Endothelial cell of umbilical vein (primary cell): ENCODE measurements around the gene KDR. TPM values are rescaled to one million over a fixed set of nuclear protein-coding genes. Genes with fewer than 3 reads are reported as not detected.
A peak's percentile ranks its signal among the peaks of the same experiment; 100 is the strongest.

Source experiments
- BruUV-seq: library from RNA; stranded (reverse); fragments of 400-500 nt; replicated peaks from 2 replicates; lab custom pipeline; 2021; lab: Mats Ljungman, UMichigan
- CTCF ChIA-PET: fragments of 300-600, 350-600 bp; sonication (Branson Sonifier 250); formaldehyde crosslinking; loops from one replicate; lab custom pipeline; 2021; ENCODE audit warnings: antibody characterized with exemption, inconsistent platforms; lab: Charles Lee
- POLR2A ChIA-PET: fragments of 300-600, 350-600 bp; sonication (Branson Sonifier 250); formaldehyde crosslinking; loops from one replicate; lab custom pipeline; 2021; ENCODE audit warnings: antibody characterized with exemption, inconsistent platforms; lab: Charles Lee
- DNase-seq: peaks from one replicate; pipeline ENCODE4 v3.0.0-alpha.2; 2011; ENCODE audit warnings: low read depth, low spot score
- FAIRE-seq: peaks from 2 replicates; lab custom pipeline; 2011; peaks lifted over from hg19 to GRCh38; lab: Jason Lieb, UNC
- H2AFZ ChIP-seq: 2 replicates; pipeline ENCODE4 v1.6.0; 2012; ENCODE audit warnings: low read depth, low read length, control low read depth, inconsistent platforms
- H3K27ac ChIP-seq: 2 replicates; pipeline ENCODE4 v1.5.1; 2011; ENCODE audit warnings: low read depth, mild to moderate bottlenecking, control low read depth, low read length, moderate library complexity; ENCODE audit not compliant: insufficient read depth
- H3K27me3 ChIP-seq, 2 experiments: 2 replicates each; pipeline versions ENCODE4 v1.6.0 to v1.6.1; 2011; ENCODE audit warnings: low read length in 2 of 2, mixed read lengths in 1 of 2; ENCODE audit not compliant: control insufficient read depth in 2 of 2, insufficient read depth in 2 of 2
- H3K36me3 ChIP-seq, 2 experiments: 2 replicates in 1 of 2; 3 replicates in 1 of 2; pipeline ENCODE4 v1.5.1; 2011; ENCODE audit warnings: low read length in 2 of 2, mild to moderate bottlenecking in 1 of 2, moderate library complexity in 1 of 2; ENCODE audit not compliant: control insufficient read depth in 2 of 2, insufficient read depth in 2 of 2; ENCODE audit errors: extremely low read depth in 1 of 2
- H3K4me1 ChIP-seq: 3 replicates; pipeline ENCODE4 v1.5.1; 2011; ENCODE audit warnings: mild to moderate bottlenecking, low read length; ENCODE audit not compliant: control insufficient read depth, insufficient read depth; ENCODE audit errors: extremely low read depth
- H3K4me2 ChIP-seq: 2 replicates; pipeline ENCODE4 v1.6.1; 2011; ENCODE audit warnings: low read length, control low read depth, mixed read lengths; ENCODE audit not compliant: insufficient read depth
- H3K4me3 ChIP-seq, 3 experiments: fragments of 200-600 bp in 1 of 3; sonication (generic), shearing (Covaris generic) in 1 of 3; replicated peaks in 1 of 3; 2 replicates each; pipeline ENCODE4 v1.5.1; 2011 to 2016; ENCODE audit warnings: control low read depth in 3 of 3, low read length in 3 of 3, mild to moderate bottlenecking in 2 of 3, inconsistent platforms in 1 of 3, low read depth in 1 of 3, moderate library complexity in 1 of 3; ENCODE audit not compliant: insufficient read depth in 1 of 3
- H3K79me2 ChIP-seq: 2 replicates; pipeline ENCODE4 v1.6.0; 2012; ENCODE audit warnings: low read length, inconsistent platforms; ENCODE audit not compliant: control insufficient read depth, insufficient read depth
- H3K9ac ChIP-seq: replicated peaks from 2 replicates; pipeline ENCODE3; 2011; ENCODE audit warnings: low read length, control low read depth; ENCODE audit not compliant: insufficient read depth; ENCODE audit errors: extremely low read depth
- H3K9me1 ChIP-seq: replicated peaks from 3 replicates; pipeline ENCODE4 v1.6.0; 2011; ENCODE audit warnings: mild to moderate bottlenecking, low read length; ENCODE audit not compliant: control insufficient read depth, insufficient read depth; ENCODE audit errors: extremely low read depth
- H3K9me3 ChIP-seq: replicated peaks from 2 replicates; pipeline ENCODE4 v1.5.1; 2012; ENCODE audit warnings: low read length, inconsistent platforms; ENCODE audit not compliant: control insufficient read depth, insufficient read depth
- H4K20me1 ChIP-seq: replicated peaks from 2 replicates; pipeline ENCODE3; 2011; ENCODE audit warnings: mild to moderate bottlenecking, low read length; ENCODE audit not compliant: control insufficient read depth, insufficient read depth; ENCODE audit errors: extremely low read depth
- EZH2 ChIP-seq: IDR thresholded peaks from 2 replicates; pipeline ENCODE4 v1.6.1; 2012; ENCODE audit warnings: borderline replicate concordance, low read depth, mild to moderate bottlenecking, moderate library complexity, low read length, inconsistent platforms; ENCODE audit not compliant: severe bottlenecking
- FOS ChIP-seq: IDR thresholded peaks from 2 replicates; pipeline ENCODE4 v1.6.1; 2011; ENCODE audit warnings: mild to moderate bottlenecking, low read length, moderate library complexity, borderline replicate concordance; ENCODE audit not compliant: insufficient read depth
- GATA2 ChIP-seq: IDR thresholded peaks from 2 replicates; pipeline ENCODE4 v1.7.0; 2011; ENCODE audit warnings: low read depth, mild to moderate bottlenecking, moderate library complexity, mixed read lengths, low read length; ENCODE audit not compliant: insufficient read length, insufficient read depth
- JUN ChIP-seq: IDR thresholded peaks from 2 replicates; pipeline ENCODE4 v1.6.1; 2011; ENCODE audit warnings: borderline replicate concordance, low read depth; ENCODE audit not compliant: insufficient read length, insufficient read depth
- MYC ChIP-seq: IDR thresholded peaks from one replicate; pipeline ENCODE4 v1.6.1; 2011; ENCODE audit warnings: mild to moderate bottlenecking, low read depth, low read length
- POLR2AphosphoS5 ChIP-seq: IDR thresholded peaks from 2 replicates; pipeline ENCODE4 v1.6.1; 2012; ENCODE audit warnings: low read depth, mild to moderate bottlenecking, control low read depth, low read length, moderate library complexity; ENCODE audit not compliant: insufficient read depth
- dilution Hi-C: fragments of 300-500 bp; cut with MboI; formaldehyde crosslinking; loops from one replicate; pipeline ENCODE4 v1.15.0; 2019; ENCODE audit warnings: low sequenced_read_pairs; ENCODE audit not compliant: extremely low pct_ligation_motif_present
- intact Hi-C: fragments of 100-400 bp; cut with micrococcal nuclease; formaldehyde crosslinking; loops from one replicate; pipeline ENCODE4 v1.10.0; 2022
- polyA plus RNA-seq, 4 experiments: library from polyadenylated mRNA; depleted of rRNA in 3 of 4; stranded (reverse) in 3 of 4; unstranded in 1 of 4; fragments of >200 nt; gene quantifications; 2 replicates each; pipeline versions ENCODE4 v1.2.1 to v1.2.3, GENCODE V29; 2011 to 2012; ENCODE audit warnings: missing spikeins in 1 of 4
- total RNA-seq: library from RNA; stranded (reverse); gene quantifications from 2 replicates; pipeline ENCODE4 v1.2.3, GENCODE V29; 2021
- TF ChIP-seq, protein P1 (sequence below), 2 donors: IDR thresholded peaks; 1 replicate in 1 of 2; 2 replicates in 1 of 2; pipeline ENCODE4 v1.5.1; 2011; ENCODE audit warnings: low read length in 2 of 2, mild to moderate bottlenecking in 2 of 2, moderate library complexity in 2 of 2, control low read depth in 1 of 2, inconsistent platforms in 1 of 2, low read depth in 1 of 2; ENCODE audit not compliant: insufficient read depth in 1 of 2; ENCODE audit errors: extremely low read depth in 1 of 2

Gene KDR
- total and polyA plus RNA-seq, 2 donors (not counting 3 experiments of a cell fraction or from before 2014, with no cell fraction given) = 80.5 to 145 TPM

- intact Hi-C loops = loop anchor here (5.0 kb wide), 3 partner anchors 46 to 471 kb away; partner anchors contain the start of gene CLOCK
- CTCF ChIA-PET = interaction anchor here (1.0 kb wide), 1 partner anchor 105 kb away, joined by 6 read pairs; no protein-coding TSS in a partner anchor
- dilution Hi-C loops = no loop called here
These were observed 49.3 kb downstream of the KDR start for GRCh38 chr4:55075823-55076716.

More at GRCh38 chr4:55075823-55076716, 49.3 kb downstream of the KDR start:
- no TSS peak for BruUV-seq
- Histone ChIP-seq H3K9me1 (no peaks in the 10 kb centered on the region), H2AFZ (no peak overlapping the region), H3K36me3 (peaks cover 2 to 7% of the 10 kb centered on the region in 2 experiments), H3K4me3 (no peak overlapping the region), H3K9me3 (no peaks in the 10 kb centered on the region), H3K79me2 (no peaks in the 10 kb centered on the region), H3K4me1 (peaks cover 33% of the 10 kb centered on the region), H3K9ac (no peak overlapping the region), H3K27me3 (no peaks in the 10 kb centered on the region), H3K4me2 (no peak overlapping the region), H3K27ac (no peak overlapping the region), H4K20me1 (no peaks in the 10 kb centered on the region)
- DNase-seq (no peak), FAIRE-seq (peak; percentile 12)
- POLR2A ChIA-PET = interaction anchor here (1.1 kb wide), 1 partner anchor 25 kb away, joined by 3 read pairs; no protein-coding TSS in a partner anchor
- TF ChIP-seq POLR2AphosphoS5 (no peak), JUN (no peak), GATA2 (no peak), FOS (no peak), EZH2 (no peak), MYC (no peak)
- TF ChIP-seq, protein P1, sequence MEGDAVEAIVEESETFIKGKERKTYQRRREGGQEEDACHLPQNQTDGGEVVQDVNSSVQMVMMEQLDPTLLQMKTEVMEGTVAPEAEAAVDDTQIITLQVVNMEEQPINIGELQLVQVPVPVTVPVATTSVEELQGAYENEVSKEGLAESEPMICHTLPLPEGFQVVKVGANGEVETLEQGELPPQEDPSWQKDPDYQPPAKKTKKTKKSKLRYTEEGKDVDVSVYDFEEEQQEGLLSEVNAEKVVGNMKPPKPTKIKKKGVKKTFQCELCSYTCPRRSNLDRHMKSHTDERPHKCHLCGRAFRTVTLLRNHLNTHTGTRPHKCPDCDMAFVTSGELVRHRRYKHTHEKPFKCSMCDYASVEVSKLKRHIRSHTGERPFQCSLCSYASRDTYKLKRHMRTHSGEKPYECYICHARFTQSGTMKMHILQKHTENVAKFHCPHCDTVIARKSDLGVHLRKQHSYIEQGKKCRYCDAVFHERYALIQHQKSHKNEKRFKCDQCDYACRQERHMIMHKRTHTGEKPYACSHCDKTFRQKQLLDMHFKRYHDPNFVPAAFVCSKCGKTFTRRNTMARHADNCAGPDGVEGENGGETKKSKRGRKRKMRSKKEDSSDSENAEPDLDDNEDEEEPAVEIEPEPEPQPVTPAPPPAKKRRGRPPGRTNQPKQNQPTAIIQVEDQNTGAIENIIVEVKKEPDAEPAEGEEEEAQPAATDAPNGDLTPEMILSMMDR (IDR thresholded peaks at IDR 0.05; ENCODE audit: extremely low read depth in 1 of 2, insufficient read depth in 1 of 2, low read depth in 1 of 2, low read length in 2 of 2) = no peak
